Omental fat pad (tissue), 4 donors: ENCODE measurements around the gene ARSI. TPM values are rescaled to one million over a fixed set of nuclear protein-coding genes. Genes with fewer than 3 reads are reported as not detected.

ENCODE experiments used
- ATAC-seq: fragments of 150-250 bp; one replicate; pipeline ENCODE4 v1.9.1; 2016; ENCODE audit warnings: mild to moderate bottlenecking, moderate library complexity; ENCODE audit not compliant: low FRiP score
- DNase-seq: peaks from one replicate; pipeline ENCODE4 v3.0.0-alpha.2; 2019; ENCODE audit warnings: low spot score
- total RNA-seq, 4 donors: library from RNA; depleted of rRNA; stranded (reverse); fragments of >200 nt; gene quantifications; one replicate each; pipeline ENCODE4 v1.1.0, GENCODE V29; 2016
- TF ChIP-seq, protein P1 (sequence below), 3 donors: fragments of 450-650 bp; IDR thresholded peaks; one replicate each; pipeline ENCODE4 v1.5.1; 2016 to 2017; ENCODE audit warnings: antibody characterized with exemption in 3 of 3, mild to moderate bottlenecking in 3 of 3, moderate library complexity in 2 of 3

ARSI gene
- total RNA-seq, 4 donors from 2014 or later = 0.69 to 43.1 (median 3.6) TPM

DNA sequence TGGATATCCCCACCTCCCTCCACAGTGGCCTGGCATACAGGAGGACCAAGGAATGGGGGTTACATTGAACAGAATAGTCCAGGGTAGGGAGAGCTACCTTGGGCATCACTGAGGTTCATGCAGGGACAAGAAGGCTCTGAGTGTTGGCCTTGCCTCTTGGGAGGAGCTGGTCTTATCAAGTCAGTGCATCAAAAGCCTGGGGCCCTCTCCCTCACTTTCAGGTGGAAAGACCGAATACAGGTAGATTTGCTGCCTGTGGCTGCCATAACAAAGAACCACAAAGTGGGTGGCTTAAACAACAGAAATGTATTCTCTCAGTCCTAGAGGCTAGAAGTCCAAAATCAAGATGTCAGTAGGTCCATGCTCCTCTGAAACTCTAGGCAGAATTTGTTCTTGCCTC lies 18.5 kb upstream of the ARSI start:
- ATAC-seq = no peak
- TF ChIP-seq, protein P1, sequence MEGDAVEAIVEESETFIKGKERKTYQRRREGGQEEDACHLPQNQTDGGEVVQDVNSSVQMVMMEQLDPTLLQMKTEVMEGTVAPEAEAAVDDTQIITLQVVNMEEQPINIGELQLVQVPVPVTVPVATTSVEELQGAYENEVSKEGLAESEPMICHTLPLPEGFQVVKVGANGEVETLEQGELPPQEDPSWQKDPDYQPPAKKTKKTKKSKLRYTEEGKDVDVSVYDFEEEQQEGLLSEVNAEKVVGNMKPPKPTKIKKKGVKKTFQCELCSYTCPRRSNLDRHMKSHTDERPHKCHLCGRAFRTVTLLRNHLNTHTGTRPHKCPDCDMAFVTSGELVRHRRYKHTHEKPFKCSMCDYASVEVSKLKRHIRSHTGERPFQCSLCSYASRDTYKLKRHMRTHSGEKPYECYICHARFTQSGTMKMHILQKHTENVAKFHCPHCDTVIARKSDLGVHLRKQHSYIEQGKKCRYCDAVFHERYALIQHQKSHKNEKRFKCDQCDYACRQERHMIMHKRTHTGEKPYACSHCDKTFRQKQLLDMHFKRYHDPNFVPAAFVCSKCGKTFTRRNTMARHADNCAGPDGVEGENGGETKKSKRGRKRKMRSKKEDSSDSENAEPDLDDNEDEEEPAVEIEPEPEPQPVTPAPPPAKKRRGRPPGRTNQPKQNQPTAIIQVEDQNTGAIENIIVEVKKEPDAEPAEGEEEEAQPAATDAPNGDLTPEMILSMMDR (IDR thresholded peaks at IDR 0.05) = no peak

DNA sequence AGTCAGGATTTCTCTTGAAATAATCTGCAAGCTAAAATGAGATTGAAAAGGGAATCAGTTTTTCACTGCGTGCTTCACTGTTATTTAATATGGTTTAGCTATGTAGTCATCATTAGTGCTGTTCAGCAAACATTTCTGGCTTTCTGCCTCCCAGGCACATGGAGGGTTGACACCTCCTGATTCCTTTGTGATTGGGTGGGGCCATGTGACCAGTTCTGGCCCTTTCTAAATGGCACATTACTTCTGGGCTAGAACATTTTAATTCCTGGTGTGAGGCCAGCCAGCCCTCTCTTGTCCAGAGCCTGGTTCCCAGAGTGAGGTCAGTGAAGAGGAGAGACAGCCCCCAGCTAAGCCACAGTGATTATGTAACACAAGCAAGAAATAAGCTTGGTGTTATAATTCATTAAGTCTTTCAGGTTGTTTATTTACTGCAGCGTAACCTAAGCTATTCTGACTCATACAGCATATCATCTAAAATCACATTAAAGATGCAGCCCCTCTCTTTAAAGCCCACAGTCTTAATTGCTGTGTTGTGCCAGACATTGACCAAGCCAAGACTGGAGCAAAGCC lies 17.4 kb upstream of the ARSI start:
- peak; percentile 45 for DNase-seq
- TF ChIP-seq, protein P1 (IDR thresholded peaks at IDR 0.05) = no peak
- peak; percentile 78 for ATAC-seq

More for the DNA sequence above, 18.5 kb upstream of the ARSI start:
- DNase-seq = no peak

DNA sequence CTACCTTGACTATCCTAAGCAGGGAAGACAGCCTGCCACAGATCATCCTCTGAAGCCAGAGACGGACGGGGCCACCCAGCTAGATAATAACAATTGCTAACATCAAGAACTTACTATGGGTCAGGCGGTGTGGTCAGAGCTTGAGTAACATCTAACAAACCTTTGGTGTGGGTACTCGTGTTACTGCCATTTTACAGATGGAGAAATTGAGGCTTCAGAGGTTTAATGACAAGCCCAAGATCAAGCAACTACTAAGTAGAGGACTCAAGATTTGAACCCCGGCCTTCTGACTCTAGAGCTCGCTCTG lies 16.7 kb upstream of the ARSI start:
- ATAC-seq (no peak), DNase-seq (no peak)
- TF ChIP-seq, protein P1 (IDR thresholded peaks at IDR 0.05) = no peak

DNA sequence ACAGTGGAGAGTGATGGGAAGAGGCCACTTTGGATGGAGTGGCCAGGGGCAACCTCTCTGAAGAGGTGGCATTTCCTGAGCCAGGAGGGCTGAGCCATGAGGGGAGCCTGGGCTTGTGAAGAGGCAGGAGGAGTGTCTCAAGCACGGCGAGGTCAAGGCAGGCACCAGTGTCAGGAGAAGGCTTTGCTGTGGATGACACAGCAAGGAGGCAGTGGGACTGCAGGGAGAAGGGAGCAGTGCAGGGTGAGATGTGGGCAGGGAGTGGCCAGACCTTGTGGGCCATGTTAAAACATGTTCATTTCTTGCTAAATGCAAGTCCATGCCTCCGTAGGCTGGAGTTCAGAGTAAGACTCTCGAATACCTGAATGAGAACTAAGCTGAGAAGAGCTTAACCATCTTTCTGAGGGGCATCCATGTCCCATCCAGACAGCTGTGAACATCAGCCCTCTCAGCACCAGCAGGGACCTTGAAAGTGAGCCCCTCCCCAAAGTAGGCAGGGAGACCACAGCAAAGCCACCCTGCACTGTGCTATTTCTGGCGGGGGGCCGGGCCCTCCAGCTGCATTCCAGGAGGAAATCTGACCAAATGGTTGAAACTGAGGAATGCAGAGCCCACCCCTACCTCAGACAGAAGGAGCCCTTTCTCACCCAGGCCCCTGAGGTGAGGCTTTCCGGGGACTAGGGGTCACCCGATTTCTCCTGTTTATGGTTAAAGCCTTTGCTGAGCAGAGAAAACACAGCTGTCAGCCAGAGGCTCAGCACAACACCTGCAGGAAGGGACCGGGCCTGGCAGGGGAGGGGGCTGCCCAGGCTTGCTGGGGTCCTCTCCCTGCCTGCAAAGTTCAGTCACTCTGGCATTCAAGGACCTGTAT lies 16.1 kb upstream of the ARSI start:
- no peak for ATAC-seq
- no peak for DNase-seq
- TF ChIP-seq, protein P1 (IDR thresholded peaks at IDR 0.05) = no peak

DNA sequence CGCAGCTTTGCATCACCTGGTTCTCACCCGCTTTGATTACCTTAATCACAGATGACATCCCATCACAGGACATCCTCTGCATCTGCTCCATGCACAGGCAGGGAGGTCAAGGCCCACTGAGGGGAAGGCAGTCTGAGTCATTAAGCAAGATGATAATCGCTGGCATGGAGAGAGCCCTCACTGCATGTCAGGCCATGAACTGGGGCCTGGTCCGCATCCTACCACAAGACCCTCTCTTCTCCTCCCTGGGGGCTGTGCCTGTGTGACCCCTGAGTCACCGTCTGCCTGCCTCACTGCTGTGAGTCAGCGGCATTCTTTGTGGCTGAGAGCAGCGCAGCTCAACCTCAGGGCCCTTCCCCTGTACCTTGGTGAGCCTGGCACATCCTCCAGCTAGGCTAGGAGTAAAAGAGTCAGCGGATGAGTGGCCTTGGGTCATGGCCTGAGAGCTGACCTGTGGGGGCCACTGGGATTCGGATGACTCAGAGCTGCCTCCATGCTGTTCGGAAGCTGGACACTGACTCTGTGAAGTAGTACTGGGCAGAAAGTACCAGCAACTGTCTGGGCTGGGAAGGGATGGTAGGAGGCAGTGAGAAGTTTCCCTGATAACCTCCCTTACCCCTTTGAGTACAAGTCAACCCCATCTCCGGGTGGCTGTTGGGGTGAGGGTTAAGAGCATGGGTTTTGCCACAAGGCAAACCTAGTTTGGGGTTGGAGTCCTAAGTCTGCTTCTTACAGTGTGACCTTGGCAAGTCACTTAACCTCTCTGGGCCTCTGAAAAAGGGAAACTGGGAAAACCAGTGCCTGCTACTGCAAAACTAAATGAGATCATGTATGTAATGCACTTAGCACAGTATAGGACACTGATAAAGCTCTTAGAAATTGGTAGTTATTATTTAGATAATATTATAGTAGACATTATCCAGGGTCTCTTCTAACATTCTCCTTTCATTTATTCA lies 14.6 kb upstream of the ARSI start:
- DNase-seq (peak; percentile 38), ATAC-seq (peak; percentile 88)
- TF ChIP-seq, protein P1 (IDR thresholded peaks at IDR 0.05) = no peak

DNA sequence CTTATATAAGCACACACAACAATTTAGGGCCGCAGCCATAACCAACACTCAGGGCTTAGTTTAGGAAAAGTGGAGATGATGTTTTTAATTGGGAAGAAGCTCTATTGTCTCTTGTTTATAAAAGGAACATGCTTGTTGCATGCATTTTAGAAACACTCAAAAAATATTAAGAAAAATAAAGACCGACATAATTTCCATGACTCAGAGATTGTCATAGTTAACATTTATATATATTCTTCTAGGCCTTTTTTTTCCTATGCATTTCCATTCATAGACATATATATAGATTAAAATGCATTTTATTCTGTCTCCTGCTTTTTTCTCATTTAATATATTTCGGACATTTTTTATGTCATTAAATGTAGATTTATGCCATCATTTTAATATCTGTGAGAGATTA lies 13.6 kb upstream of the ARSI start:
- ATAC-seq (no peak), DNase-seq (no peak)
- TF ChIP-seq, protein P1 (IDR thresholded peaks at IDR 0.05) = no peak
